ENCODE results near the gene TMPRSS5. TPM values are rescaled to one million over a fixed set of nuclear protein-coding genes. Genes with fewer than 3 reads are reported as not detected.

Gene TMPRSS5
- total RNA-seq, 1 experiment from 2014 or later, result 0.62 TPM

Other genes with a start within 250 kb of the TMPRSS5 start
- gene DRD2, start 230.9 kb downstream of the TMPRSS5 start, total RNA-seq (2014; rRNA removed; shearing (Covaris generic)), result not detected in 2 replicates
- 23.6 and 28.8 TPM in 2 replicates for gene ZW10, start 67.4 kb upstream of the TMPRSS5 start, total RNA-seq (2014; rRNA removed; shearing (Covaris generic))
- not detected in 2 replicates for gene CLDN25, start 73.5 kb upstream of the TMPRSS5 start, total RNA-seq (2014; rRNA removed; shearing (Covaris generic))
- 15.9 and 16.8 TPM in 2 replicates for gene USP28, start 169.3 kb upstream of the TMPRSS5 start, total RNA-seq (2014; rRNA removed; shearing (Covaris generic))
- not detected in 2 replicates for gene HTR3B, start 198.5 kb upstream of the TMPRSS5 start, total RNA-seq (2014; rRNA removed; shearing (Covaris generic))